ENCODE results near the gene THEM4. TPM values are rescaled to one million over a fixed set of nuclear protein-coding genes. Genes with fewer than 3 reads are reported as not detected.
"Not testable (repeated sequence)": the region's sequence is repeated elsewhere in the genome, so short reads cannot be mapped to it uniquely, and the experiment has no call there.

Gene THEM4
- total RNA-seq, 2 experiments from 2014 or later = 19.6 to 24.9 TPM

- Mint-ChIP-seq H3K36me3 (peaks cover 58% of the 10 kb centered on the region), H3K4me1 (ENCODE audit: low read depth) (peaks cover 27% of the 10 kb centered on the region), H3K27me3 (no peaks in the 10 kb centered on the region), H3K9me3 (no peaks in the 10 kb centered on the region), H3K27ac (no peak overlapping the region), H3K4me3 (no peak overlapping the region)
- CTCF ChIA-PET = interaction anchor here (0.8 to 5.8 kb wide), 9 partner anchors 10 to 124 kb away, joined by 3 to 34 read pairs (median 4); no protein-coding TSS in a partner anchor
- POLR2A ChIA-PET = no interaction called here
- DNase-seq = no peak
- intact Hi-C loops (cut with micrococcal nuclease) = loop anchor here (1.0 to 2.0 kb wide), 2 partner anchors 46 to 108 kb away; no protein-coding TSS in a partner anchor
Observed at GRCh38 chr1:151888972-151889570, 20.2 kb downstream of the THEM4 start.

GRCh38 chr1:151887028-151887427 lies 22.3 kb downstream of the THEM4 start:
- Mint-ChIP-seq H3K9me3 (no peaks in the 10 kb centered on the region), H3K4me3 (no peak overlapping the region), H3K27ac (no peak overlapping the region), H3K4me1 (ENCODE audit: low read depth) (peaks cover 16% of the 10 kb centered on the region), H3K27me3 (no peaks in the 10 kb centered on the region), H3K36me3 (peaks cover 47% of the 10 kb centered on the region)
- DNase-seq = no peak
- CTCF ChIA-PET = interaction anchor here (0.7 to 5.8 kb wide), 4 partner anchors 13 to 114 kb away, joined by 3 to 34 read pairs (median 4); no protein-coding TSS in a partner anchor
- intact Hi-C loops (cut with micrococcal nuclease) = no loop called here
- POLR2A ChIA-PET = no interaction called here

GRCh38 chr1:151885479-151885878 lies 23.8 kb downstream of the THEM4 start:
- peaks cover 33% of the 10 kb centered on the region for H3K36me3 Mint-ChIP-seq
- DNase-seq = no peak
- POLR2A ChIA-PET = no interaction called here
- no peaks in the 10 kb centered on the region for H3K9me3 Mint-ChIP-seq
- peaks cover 1% of the 10 kb centered on the region for H3K4me1 Mint-ChIP-seq (ENCODE audit: low read depth)
- intact Hi-C loops (cut with micrococcal nuclease) = no loop called here
- H3K27me3 Mint-ChIP-seq = no peaks in the 10 kb centered on the region
- no peak overlapping the region for H3K4me3 Mint-ChIP-seq
- H3K27ac Mint-ChIP-seq = no peak overlapping the region
- CTCF ChIA-PET = no interaction called here

GRCh38 chr1:151884879-151885278 lies 24.4 kb downstream of the THEM4 start:
- H3K4me3 Mint-ChIP-seq; H3K27ac Mint-ChIP-seq; DNase-seq; H3K4me1 Mint-ChIP-seq (ENCODE audit: low read depth); H3K27me3 Mint-ChIP-seq; H3K9me3 Mint-ChIP-seq; POLR2A ChIA-PET: not testable (repeated sequence)
- peaks cover 32% of the 10 kb centered on the region for H3K36me3 Mint-ChIP-seq
- intact Hi-C loops (cut with micrococcal nuclease) = loop anchor here (5.0 kb wide), 1 partner anchor 48 kb away; the partner anchor contains the start of gene C2CD4D
- CTCF ChIA-PET = interaction anchor here (1.0 to 1.2 kb wide), 3 partner anchors 15 to 291 kb away, joined by 3 to 4 read pairs (median 4); no protein-coding TSS in a partner anchor

- H3K9me3 Mint-ChIP-seq; DNase-seq; H3K4me1 Mint-ChIP-seq (ENCODE audit: low read depth); POLR2A ChIA-PET; H3K27ac Mint-ChIP-seq; H3K4me3 Mint-ChIP-seq; H3K27me3 Mint-ChIP-seq: not testable (repeated sequence)
- CTCF ChIA-PET = interaction anchor here (1.0 to 1.2 kb wide), 3 partner anchors 16 to 291 kb away, joined by 3 to 4 read pairs (median 4); no protein-coding TSS in a partner anchor
- intact Hi-C loops (cut with micrococcal nuclease) = loop anchor here (5.0 kb wide), 1 partner anchor 47 kb away; the partner anchor contains the start of gene C2CD4D
- H3K36me3 Mint-ChIP-seq = peaks cover 30% of the 10 kb centered on the region
Observed at GRCh38 chr1:151884445-151884844, 24.9 kb downstream of the THEM4 start.

GRCh38 chr1:151883898-151884297 lies 25.4 kb downstream of the THEM4 start:
- H3K9me3 Mint-ChIP-seq, H3K27me3 Mint-ChIP-seq, POLR2A ChIA-PET: not testable (repeated sequence)

GRCh38 chr1:151882918-151883317 lies 26.4 kb downstream of the THEM4 start:
- not testable (repeated sequence) for H3K9me3 Mint-ChIP-seq

More at GRCh38 chr1:151883898-151884297, 25.4 kb downstream of the THEM4 start:
- H3K4me1 Mint-ChIP-seq (ENCODE audit: low read depth); H3K27ac Mint-ChIP-seq; H3K4me3 Mint-ChIP-seq; DNase-seq: not testable (repeated sequence)
- H3K36me3 Mint-ChIP-seq = peaks cover 25% of the 10 kb centered on the region
- CTCF ChIA-PET = interaction anchor here (0.6 to 1.2 kb wide), 4 partner anchors 16 to 543 kb away, joined by 3 to 4 read pairs (median 4); no protein-coding TSS in a partner anchor
- intact Hi-C loops (cut with micrococcal nuclease) = loop anchor here (5.0 kb wide), 1 partner anchor 47 kb away; the partner anchor contains the start of gene C2CD4D

GRCh38 chr1:151882466-151882865 lies 26.8 kb downstream of the THEM4 start:
- ChIA-PET CTCF (interaction anchor here (0.8 to 2.8 kb wide), 4 partner anchors 25 to 130 kb away, joined by 4 to 11 read pairs (median 5); no protein-coding TSS in a partner anchor), POLR2A (no interaction called here)
- no peak overlapping the region for H3K27ac Mint-ChIP-seq
- intact Hi-C loops (cut with micrococcal nuclease) = loop anchor here (5.0 kb wide), 1 partner anchor 45 kb away; the partner anchor contains the start of gene C2CD4D
- no peak overlapping the region for H3K4me3 Mint-ChIP-seq
- no peaks in the 10 kb centered on the region for H3K9me3 Mint-ChIP-seq
- H3K36me3 Mint-ChIP-seq = peaks cover 17% of the 10 kb centered on the region
- no peaks in the 10 kb centered on the region for H3K4me1 Mint-ChIP-seq (ENCODE audit: low read depth)
- no peaks in the 10 kb centered on the region for H3K27me3 Mint-ChIP-seq
- DNase-seq = no peak

More at GRCh38 chr1:151882918-151883317, 26.4 kb downstream of the THEM4 start:
- DNase-seq; H3K4me3 Mint-ChIP-seq; H3K27ac Mint-ChIP-seq; H3K27me3 Mint-ChIP-seq; H3K4me1 Mint-ChIP-seq (ENCODE audit: low read depth); POLR2A ChIA-PET: not testable (repeated sequence)
- intact Hi-C loops (cut with micrococcal nuclease) = loop anchor here (5.0 kb wide), 1 partner anchor 46 kb away; the partner anchor contains the start of gene C2CD4D
- peaks cover 20% of the 10 kb centered on the region for H3K36me3 Mint-ChIP-seq
- CTCF ChIA-PET = interaction anchor here (2.0 to 2.8 kb wide), 2 partner anchors 25 to 119 kb away, joined by 5 to 11 read pairs; no protein-coding TSS in a partner anchor

GRCh38 chr1:151881479-151881878 lies 27.8 kb downstream of the THEM4 start:
- Mint-ChIP-seq H3K27ac (no peak overlapping the region), H3K36me3 (peaks cover 14% of the 10 kb centered on the region), H3K4me1 (ENCODE audit: low read depth) (no peaks in the 10 kb centered on the region), H3K4me3 (no peak overlapping the region), H3K27me3 (no peaks in the 10 kb centered on the region), H3K9me3 (no peaks in the 10 kb centered on the region)
- no peak for DNase-seq
- intact Hi-C loops (cut with micrococcal nuclease) = loop anchor here (5.0 kb wide), 1 partner anchor 44 kb away; the partner anchor contains the start of gene C2CD4D
- POLR2A ChIA-PET = interaction anchor here (0.7 kb wide), 1 partner anchor 155 kb away, joined by 3 read pairs; the partner anchor contains the start of gene S100A11
- CTCF ChIA-PET = interaction anchor here (0.6 to 2.8 kb wide), 12 partner anchors 16 to 606 kb away, joined by 3 to 11 read pairs (median 4); no protein-coding TSS in a partner anchor

- DNase-seq = no peak
- ChIA-PET POLR2A (no interaction called here), CTCF (interaction anchor here (0.6 to 2.3 kb wide), 3 partner anchors 13 to 281 kb away, joined by 5 to 8 read pairs (median 6); no protein-coding TSS in a partner anchor)
- Mint-ChIP-seq H3K4me1 (ENCODE audit: low read depth) (peaks cover 11% of the 10 kb centered on the region), H3K36me3 (peaks cover 21% of the 10 kb centered on the region), H3K4me3 (no peak overlapping the region), H3K9me3 (no peaks in the 10 kb centered on the region), H3K27me3 (no peaks in the 10 kb centered on the region), H3K27ac (no peak overlapping the region)
- intact Hi-C loops (cut with micrococcal nuclease) = no loop called here
Observed at GRCh38 chr1:151875419-151876097, 33.8 kb downstream of the THEM4 start.

- CTCF ChIA-PET; POLR2A ChIA-PET; DNase-seq; H3K27me3 Mint-ChIP-seq; H3K27ac Mint-ChIP-seq; intact Hi-C loops (cut with micrococcal nuclease); H3K9me3 Mint-ChIP-seq; H3K4me3 Mint-ChIP-seq: not testable (repeated sequence)
- peaks cover 16% of the 10 kb centered on the region for H3K4me1 Mint-ChIP-seq (ENCODE audit: low read depth)
- H3K36me3 Mint-ChIP-seq = peaks cover 21% of the 10 kb centered on the region
Observed at GRCh38 chr1:151872776-151873175, 36.5 kb downstream of the THEM4 start.

All from activated CD4-positive, alpha-beta memory T cell treated with anti-CD3 and anti-CD28 coated beads for 36 hours (primary cell).